IPS DF 4.7 (cell line): ENCODE measurements around the gene EEA1.

ENCODE experiments used
- DNase-seq: peaks from one replicate; pipeline ENCODE4 v3.0.0-alpha.2; 2013; ENCODE audit warnings: low spot score; ENCODE audit errors: extremely low read depth

Gene EEA1

GRCh38 chr12:92890601-92891106 is 38.4 kb downstream of the EEA1 start:
- no peak for DNase-seq

- DNase-seq = no peak
These were observed 43.0 kb downstream of the EEA1 start for GRCh38 chr12:92886131-92886530.

DNA sequence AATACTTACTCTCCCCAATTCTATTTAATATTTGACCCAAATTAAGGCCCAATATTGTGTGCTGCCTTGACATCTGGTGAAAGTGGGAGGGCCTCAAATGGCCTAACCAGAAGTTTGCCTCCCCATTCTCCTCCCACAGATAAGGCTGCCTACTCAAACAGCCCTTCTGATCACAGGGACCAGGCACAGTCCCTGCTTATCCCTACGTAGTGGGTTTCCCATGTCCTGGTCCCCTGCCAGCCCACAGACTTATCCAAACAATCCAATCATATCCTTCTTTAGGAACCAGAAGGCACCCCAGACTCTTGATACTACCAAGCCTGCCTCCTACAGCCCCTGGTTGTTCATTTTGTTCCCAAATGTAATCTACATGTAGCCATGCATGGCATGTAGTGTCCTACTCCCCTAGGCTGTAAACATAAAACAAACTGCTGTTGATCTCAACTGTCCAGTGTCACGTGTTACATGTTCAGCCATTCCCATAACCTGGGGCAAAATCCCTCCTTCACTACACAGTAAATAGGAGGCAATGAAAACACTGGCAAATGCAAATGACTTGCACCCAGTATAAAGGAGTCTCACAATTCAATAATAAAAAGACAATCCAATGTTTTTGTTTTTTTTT is 49.3 kb downstream of the EEA1 start:
- DNase-seq = no peak

DNA sequence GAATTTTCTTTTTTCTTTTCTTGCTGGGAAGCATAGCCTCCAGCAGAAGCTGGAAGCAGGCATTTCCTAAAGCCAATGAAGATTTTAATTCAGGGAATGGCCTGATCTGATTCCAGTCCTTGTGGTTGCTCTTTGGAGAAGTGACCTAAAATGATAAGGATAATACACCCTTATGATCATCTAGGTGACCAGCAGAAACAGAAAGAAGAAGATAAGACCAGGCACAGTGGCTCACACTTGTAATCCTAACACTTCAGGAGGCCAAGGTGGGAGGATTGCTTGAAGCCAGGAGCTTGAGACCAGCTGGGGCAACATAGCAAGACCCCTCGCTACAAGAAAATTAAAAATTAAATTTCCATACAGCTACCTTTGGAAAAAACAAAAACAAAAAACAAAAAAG is 51.2 kb downstream of the EEA1 start:
- DNase-seq = no peak

- no peak for DNase-seq
These were observed 52.6 kb downstream of the EEA1 start for GRCh38 chr12:92876496-92876895.

DNA sequence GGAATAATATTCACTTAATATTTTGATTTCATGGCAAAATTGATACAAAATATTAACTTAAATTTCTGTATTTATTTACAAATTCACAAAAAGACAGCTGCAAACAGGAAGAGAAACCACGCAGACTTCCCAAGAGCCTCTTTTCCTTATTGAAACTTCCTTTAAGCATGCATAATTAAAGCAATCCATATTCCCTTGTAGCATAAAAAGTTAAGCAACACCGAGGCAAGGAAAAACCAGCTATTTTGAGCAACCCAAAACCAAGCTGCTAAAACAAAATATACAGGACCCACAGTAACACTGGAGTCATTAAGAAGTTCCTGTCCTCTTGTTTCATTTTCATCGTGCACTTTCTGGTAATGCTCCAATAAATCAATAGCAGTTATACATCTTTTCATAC is 58.0 kb downstream of the EEA1 start:
- no peak for DNase-seq

- DNase-seq = no peak
These were observed 62.7 kb downstream of the EEA1 start for GRCh38 chr12:92866418-92866817.

- DNase-seq = no peak
These were observed 65.8 kb downstream of the EEA1 start for GRCh38 chr12:92863251-92863650.

DNA sequence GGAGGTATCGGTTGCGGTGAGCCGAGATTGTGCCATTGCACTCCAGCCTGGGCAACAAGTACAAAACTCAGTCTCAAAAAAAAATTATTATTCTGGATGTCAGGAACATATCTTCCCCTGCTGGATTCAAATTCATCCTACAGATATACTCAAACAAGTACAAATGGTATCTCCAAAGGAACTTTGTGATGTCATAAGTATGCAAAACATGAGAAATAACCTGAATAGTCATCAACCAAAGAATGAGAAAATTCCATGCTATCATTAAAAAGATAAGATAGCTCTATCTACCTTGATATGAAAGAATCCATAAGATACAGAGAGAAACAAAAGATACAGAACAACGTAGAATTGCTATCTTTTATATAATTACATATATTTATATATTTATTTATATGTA is 67.7 kb downstream of the EEA1 start:
- no peak for DNase-seq

- DNase-seq = no peak
These were observed 68.6 kb downstream of the EEA1 start for GRCh38 chr12:92860521-92860920.

DNA sequence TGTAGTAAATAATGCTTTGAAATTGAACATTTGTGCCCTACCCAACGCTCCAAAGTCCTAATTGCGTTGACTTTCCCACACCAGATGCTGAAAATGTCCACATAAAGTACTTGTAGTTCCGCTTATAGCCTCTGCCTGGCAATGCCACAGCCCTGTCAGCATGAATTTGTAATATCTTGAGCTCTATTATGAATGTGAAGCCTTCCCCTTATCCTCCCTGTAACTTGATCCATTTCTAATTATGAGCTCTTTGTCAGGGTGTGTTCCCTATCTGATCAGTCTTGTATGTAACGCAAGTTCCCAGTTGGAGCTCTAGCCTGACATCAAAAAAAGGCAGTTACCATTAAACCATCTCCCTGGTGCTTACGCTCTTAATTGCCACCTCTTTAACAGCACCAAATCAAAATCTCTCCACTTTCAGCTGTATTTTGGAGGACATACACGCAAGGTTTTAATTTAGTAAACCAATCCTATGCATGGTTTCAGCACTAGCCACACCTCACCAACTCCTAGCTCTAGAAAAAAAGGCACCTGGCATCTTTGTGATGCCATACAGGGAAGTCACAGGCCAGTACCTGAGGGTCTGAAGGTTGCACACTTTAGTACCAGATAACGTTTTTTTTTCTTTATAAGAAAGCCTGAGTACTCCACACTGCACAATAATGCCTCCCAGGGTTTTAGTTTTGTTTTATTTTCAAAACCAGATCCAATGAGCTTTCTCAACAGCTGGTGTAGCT is 69.3 kb downstream of the EEA1 start:
- no peak for DNase-seq

- DNase-seq = no peak
These were observed 71.3 kb downstream of the EEA1 start for GRCh38 chr12:92857818-92858217.

GRCh38 chr12:92854344-92854743 is 74.8 kb downstream of the EEA1 start:
- no peak for DNase-seq

GRCh38 chr12:92848740-92849139 is 80.4 kb downstream of the EEA1 start:
- no peak for DNase-seq

DNA sequence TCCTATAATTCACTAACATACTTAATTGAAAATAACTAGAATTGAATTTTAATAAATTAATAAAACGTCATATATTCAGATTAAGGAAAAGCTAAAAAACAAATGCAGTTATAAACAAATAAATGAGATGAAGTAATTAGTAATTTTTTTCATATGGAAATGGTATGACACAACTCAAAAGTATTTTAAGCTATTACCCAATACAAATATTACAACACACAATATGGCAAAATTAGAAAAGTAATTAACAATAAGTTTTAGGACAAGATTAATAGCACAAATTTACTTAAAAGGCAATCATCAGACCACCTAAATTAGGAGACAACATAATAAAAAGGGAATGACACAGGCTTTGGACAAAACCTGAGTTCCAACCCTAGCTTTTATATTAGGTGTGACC is 81.7 kb downstream of the EEA1 start:
- DNase-seq = no peak

DNA sequence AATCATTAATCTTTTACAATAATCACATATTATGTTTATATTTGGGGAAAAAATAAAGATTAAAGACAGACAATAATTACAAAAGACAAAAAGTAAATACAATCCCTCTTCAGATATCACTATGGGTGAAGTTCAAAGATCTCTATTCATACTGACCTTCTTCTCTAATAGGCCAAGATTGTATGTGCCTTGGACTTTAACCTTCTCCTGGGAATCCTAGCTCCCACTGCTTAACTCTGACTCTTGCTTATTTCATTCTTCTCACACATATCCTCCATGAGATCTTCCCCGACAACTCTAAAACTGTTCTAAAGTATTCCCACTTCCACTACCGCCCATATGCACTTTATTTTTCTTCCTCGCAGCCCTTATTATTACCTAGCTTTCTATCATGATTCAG is 83.8 kb downstream of the EEA1 start:
- no peak for DNase-seq

DNA sequence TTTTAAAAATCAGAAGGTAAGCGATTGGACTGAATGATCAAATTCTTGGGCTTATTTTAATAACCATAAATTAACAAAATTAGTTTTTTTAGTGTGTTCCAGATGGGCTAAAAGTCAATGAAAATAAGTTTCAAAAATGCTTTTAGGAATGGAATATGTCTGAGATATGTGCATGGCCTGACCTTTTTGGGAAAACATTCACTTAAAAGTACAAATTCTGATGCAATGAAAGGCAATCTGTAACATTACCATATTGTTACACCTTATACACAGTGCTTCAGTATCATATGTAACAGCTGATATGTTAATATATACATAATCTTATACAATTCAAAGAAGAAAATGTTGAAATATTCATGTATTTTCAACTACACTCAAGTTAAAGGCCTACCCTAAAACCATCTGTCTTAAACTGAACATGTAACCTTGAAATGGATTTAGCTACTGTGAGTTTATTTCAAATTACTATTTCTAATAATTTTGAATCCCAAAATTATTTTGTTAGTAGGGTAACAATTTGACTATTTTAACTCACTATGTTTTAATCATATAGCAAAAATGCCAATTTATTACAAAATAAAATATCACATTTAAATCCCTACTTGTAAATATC is 84.8 kb downstream of the EEA1 start:
- no peak for DNase-seq

GRCh38 chr12:92829686-92830282 is 99.3 kb downstream of the EEA1 start:
- no peak for DNase-seq

DNA sequence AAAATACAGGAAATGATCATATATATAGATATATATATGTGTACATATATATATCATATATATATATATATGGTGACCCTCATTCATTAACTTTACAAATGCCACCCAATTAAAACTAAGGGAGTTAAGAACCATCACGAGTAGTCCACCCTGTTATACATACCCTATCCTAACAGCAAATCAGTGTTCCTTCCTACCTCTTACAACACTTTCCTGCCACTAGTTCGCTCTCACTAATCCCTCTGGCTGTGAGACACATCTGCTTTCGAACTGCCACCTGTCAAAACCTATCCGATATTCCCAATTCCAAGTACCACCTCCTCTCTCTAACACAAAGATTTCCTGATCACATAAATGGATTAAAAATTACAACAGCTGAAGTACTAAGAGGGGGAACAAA is 100.5 kb downstream of the EEA1 start:
- DNase-seq = no peak

DNA sequence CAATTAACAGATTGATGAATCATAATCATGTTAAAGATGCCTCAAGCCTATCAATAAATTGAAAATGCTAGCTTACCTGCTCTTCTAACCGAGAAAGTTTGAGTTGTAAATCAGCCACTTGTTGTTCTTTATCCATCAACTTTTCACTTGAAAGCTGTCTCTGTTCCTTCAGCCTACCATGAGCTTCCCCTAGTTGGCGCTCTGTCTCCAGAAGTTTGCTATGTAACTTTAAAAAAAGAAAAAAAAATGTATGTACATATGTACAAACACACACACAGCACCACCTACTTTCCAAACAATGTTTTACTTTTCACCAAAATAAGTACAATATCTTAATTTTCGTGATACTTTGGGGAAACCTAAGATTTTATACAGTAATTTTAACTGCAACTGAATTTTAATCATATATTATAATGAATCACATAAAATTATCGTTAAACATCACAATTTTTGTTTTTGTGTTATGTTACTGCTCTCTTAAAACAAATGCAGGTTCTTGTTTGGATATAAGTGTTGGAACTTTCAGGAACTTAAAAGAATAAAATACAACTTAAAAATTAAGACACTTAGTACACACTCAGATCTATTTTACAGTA is 101.2 kb downstream of the EEA1 start:
- peak; percentile 3 for DNase-seq

GRCh38 chr12:92821142-92821541 is 108.0 kb downstream of the EEA1 start:
- DNase-seq = no peak

- no peak for DNase-seq
These were observed 114.5 kb downstream of the EEA1 start for GRCh38 chr12:92814584-92814983.
